ENCODE measurements around the gene PPFIBP2.

PPFIBP2 gene

GRCh38 chr11:7528514-7529049 is 14.8 kb downstream of the PPFIBP2 start:
- DNase-seq: no peak

- no peak for DNase-seq
Measured at GRCh38 chr11:7530013-7530640, 16.3 kb downstream of the PPFIBP2 start.

DNA sequence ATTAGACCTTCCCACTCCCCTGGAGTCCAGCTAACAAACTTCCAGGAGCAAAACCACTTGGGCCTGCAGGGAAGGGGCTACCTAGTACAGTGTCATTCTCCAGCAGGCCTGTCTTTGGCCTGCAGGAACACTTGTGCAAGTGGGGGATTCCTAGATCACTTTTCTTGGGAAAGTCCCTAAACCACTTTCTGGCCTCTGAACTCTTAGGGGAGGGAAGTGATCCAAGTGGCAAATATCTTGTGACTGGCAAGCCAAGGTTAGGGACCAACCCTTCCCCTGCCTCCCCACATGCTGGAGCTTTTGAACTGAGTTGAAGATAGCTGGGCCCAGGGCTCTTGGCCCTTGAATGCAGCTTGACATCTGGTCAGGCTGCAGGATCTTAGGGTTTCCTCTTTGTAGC is 17.2 kb downstream of the PPFIBP2 start:
- no peak for DNase-seq

DNA sequence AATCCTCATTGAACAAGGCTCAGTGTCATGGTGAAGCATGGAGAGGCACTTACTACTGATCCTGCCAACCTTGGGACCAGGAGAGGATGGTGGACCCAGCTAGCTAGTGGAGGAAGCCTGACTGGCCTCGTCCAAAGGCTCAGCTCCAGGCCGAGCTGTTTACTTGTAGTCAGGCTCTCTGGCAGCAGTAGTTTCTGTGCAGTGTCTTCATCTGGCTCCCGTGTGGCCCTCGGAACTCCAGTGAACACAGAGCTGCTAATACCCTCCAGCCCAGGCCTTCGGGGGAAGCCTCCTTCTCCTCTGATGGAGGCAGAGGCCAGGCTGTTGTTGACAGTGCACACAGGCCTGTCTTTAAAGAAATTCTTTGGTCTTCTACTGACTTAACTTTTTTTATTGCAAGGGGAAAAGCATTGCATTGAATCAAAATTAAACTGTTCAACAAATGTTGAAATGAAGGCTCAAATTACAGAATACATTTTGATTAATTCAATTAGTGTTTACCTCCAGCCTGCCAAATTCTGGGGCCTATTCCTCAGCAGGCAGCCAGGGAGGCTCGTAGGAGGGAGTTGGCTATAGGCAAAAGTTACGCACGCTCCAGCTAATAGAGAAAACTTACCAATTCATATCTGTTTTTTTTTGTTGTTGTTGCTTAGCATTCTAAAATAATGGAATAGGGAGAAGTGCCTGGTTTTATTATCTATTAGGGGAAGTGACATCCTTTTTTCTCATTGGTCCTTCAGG is 18.8 kb downstream of the PPFIBP2 start:
- no peak for DNase-seq

- DNase-seq: no peak
Measured at GRCh38 chr11:7533199-7534041, 19.6 kb downstream of the PPFIBP2 start.

DNA sequence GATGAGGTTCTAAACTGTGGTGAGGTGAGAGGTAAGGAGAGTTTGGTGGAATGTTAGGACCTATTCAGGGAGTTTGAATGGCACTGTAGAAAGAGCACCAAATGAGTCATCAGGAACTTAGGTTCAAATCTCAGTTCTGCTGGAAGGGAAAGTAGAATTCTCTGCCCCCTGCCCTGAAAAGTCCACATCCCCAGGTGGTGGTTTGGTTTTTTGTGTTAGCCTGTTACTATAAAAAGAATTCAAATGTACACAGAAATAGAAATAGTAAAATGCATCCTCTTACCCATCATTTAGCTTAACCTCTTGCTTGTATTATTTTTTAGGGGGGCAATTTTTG is 20.2 kb downstream of the PPFIBP2 start:
- DNase-seq: no peak

DNA sequence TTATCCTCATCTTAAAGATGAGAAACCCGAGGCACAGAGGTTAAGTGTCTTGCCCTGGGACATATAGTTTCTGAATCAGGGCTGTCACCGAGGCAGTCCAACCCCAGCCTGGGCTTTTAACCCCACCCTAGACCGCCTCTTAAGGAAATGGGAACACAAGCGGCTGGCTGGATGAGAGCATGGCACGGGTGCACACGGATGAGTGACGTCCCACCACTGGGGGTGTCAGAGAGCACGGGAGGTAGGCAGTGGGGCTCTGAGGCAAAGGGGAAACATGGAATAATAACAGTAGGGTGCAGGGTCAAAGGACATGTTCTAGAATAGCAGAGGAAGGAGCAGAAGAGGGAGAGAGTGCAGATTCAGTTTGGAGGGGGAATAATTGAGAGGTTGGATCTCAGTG is 22.3 kb downstream of the PPFIBP2 start:
- no peak for DNase-seq

DNA sequence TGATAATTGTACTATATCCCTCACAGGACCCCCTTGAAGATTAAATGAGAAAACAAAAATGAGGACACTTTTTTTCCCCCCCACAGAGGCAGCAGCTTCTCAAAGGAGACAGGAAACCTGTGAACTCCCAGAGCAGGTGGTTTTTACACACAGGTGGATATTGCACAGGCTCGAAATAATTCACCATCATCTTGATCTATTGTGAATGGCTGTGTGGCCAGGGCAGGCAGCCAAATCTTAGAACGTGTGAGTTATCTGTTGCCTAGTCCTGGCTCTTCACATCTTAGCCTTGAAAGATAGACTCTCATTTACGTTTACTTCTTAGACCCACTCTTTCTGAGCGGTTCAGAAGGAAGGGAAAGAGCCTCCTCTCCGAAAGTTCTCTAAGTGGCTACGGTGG is 23.5 kb downstream of the PPFIBP2 start:
- no peak for DNase-seq

DNA sequence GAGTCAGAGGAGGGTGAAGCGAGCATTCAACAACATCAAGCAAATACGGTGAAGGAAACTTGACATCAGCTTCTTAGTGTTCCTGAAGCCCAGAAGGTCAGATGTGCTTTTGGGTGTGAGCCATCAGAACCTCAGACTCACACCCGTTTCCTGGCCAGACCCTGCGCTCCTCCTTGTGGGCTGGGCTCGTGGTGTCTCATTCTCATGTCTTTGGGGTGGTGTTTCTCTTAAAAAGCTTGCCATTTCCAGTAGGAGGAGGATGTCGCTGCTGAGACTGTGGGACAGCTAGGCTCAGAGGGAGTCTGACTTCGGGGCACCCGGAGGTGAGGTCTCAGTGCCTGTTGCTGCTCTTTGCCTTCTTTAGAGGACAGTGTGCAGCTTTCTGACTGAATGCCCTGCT is 24.2 kb downstream of the PPFIBP2 start:
- no peak for DNase-seq

DNA sequence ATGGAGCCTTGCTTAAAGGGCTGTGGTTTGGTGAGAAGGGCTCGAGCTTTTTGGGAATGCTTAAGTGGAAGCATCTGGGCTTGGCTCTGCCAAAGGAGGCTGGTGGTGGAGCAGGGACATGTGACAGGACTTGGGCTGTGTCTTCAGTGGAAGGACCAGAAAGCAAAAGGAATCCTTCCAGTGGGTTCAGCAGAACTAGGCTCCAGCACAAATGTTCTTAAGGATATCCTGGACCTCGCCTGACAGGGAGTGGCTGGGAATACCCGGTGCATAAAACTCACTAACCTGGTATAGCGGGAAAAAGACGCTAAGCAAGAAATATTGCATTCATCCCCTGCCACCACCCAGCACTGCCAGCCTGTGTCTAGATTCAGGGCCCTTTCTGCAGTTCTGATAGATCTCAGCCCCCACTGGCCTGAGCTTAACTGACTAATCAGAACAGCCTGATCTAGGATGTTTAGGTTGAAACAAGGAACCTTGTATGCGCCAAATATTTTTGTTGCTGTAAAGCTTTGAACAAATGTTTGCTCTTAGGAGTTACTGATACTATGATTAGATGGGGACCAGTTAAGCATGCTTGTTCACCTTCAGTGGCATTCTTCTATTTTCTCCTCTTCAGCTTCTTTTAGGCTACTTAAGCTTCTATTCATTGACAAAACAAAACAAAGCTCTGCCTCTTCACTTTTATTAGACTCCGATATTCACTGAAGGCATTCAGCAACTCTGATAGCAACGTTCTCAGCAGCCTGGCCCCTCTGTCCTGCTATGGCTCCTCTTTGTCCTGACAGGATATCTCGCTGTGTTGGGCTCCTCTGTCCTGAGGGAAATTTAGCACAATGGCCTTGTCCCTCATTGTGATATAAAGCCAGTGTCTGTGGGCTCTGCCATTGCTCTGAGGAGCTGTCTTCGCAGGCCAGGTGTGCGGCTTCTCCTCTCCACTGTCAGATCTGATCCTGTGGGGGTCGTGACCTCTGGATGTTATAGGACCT is 25.0 kb downstream of the PPFIBP2 start:
- no peak for DNase-seq

DNA sequence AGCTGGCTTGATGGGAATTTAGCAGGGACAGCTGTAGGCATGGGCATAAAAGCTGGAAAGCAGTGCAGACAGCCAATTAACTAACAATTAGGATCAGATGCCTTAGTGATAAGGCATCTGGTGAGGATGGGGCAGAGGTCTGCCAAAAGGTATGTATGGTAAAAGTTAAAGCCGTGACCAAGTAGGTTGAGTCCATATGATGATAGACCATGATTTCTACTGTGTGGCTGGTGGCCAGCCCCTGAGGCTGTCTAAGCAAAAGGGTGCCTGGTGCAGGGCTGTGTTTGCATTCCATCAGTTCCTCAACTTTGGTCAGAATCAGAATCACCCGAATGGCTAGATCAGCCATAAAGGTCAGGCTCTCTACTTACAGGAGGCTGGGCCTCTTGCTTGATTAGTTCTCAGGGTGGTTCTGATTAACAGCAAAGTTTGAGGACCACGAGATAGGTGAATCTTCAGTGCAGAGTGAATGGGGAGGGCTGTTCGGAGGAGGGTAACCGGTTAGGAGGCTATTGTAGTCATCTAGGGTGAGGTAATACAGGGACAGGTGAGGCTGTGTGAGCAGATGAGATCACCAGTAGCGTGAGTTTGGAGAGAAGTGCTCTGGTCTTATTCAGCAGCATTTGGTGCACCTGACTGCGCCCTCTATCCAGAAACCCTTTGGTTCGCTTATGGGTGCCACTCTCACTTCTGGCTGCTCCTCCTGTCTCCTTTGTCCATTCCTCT is 27.2 kb downstream of the PPFIBP2 start:
- DNase-seq: no peak

DNA sequence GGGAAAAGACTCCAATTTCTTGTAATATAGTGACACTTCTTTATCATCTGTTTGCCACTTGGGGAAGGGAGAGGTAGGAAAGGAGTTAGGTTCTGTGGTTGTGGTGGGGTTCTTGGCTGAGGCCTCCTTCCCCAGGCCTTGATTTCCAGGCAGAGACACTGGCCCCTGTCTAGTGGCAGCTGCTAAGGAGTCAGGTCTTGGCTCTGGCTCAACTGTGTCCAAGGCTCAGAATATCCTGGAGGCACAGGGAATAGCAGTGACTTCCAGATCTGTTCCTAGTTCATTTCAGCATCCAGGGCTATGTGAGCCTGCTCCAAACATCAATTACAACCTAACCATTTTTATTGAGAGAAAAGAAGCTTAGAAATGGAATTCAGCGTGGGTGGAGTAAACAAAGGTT is 29.5 kb downstream of the PPFIBP2 start:
- no peak for DNase-seq

- no peak for DNase-seq
Measured at GRCh38 chr11:7544021-7544420, 30.2 kb downstream of the PPFIBP2 start.

DNA sequence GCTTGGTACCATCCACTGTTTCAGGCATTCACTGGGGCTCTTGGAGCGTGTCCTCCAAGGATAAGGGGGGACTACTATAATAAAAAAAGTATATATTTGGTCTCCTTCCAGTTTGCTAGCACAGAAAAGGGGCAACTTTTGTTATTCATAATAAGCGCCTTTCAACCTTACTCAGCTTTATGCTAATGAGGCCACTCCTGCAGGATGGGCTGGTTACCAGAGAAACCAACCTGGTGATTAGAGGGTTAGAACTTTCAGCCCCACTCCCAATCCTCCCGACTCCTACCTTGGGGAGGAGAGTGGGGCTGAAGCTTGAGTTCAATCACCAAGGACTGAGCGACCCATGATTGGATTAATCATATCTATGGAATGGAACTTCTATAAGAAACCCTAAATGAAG is 31.8 kb downstream of the PPFIBP2 start:
- no peak for DNase-seq

DNA sequence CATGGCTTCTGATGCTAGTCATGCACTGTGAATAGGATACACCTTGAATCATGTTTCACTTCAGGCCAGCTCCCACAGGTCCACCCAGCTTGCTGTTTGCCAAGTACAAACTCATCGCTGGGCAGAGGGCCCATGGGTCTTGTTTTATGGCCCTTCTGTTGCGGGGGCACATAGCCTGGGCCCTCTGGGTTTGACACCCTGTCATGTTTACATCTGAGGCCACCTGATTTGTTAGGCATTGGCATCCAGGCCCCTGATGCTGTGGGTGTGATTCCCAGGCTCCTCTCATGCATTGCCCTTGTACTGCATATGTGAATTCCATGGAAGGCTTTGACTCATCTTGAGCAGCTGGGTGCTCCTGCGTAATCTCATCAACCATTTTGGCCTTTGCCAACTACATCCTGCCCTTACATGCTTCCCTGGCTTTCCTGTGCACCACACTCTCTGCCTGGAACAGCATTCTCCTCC is 32.6 kb downstream of the PPFIBP2 start:
- no peak for DNase-seq

DNA sequence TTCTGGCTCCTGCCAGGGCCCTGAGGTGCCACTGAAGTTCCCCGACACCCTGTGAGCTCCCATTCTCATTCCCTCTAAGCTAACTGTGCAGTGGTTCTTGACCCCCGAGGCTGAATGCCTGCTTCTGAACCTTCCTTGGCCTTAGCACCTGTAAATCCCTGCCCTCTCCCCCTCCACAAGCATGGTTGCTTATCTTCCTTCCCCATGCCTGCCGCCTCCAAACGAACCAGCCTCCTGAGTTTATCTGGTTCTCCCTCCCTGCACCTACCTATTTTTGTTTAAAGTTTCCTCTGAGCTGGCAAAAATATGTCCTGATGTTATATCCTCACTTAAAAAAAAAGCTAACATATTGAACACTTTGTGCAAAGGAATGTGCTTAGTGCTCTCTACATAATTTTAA is 33.9 kb downstream of the PPFIBP2 start:
- DNase-seq: no peak

DNA sequence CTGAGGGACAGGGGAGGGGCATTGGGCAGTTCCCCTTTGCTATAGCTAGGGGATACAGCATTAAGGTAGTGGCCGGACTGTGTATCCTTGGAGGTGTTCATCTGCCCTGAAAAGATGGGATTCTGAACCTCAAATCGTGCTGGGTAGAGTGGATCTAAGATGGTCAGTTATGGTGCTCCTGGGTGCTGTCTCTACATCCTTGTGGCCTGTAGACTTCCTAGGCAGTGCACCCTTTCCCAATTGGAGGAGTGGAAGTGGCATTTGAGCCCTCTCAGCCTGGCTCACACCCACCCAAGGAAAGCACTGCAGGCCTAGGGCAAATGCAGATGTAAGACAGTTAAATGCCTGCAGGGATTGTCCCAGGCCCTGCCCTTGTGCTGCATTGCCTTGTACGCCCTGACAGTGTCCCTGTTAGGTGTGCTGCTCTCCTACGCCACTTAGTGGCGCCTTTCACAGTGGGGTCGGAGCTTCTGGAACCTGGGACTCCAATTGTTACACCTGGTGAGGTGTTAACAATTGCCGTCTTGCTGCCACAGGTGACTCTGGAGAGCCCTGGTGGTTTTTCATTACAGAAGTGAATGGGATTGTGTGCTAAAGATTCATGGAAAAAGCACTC is 35.0 kb downstream of the PPFIBP2 start:
- DNase-seq: no peak

- no peak for DNase-seq
Measured at GRCh38 chr11:7549681-7550080, 35.9 kb downstream of the PPFIBP2 start.

GRCh38 chr11:7551571-7551970 is 37.8 kb downstream of the PPFIBP2 start:
- DNase-seq: no peak

GRCh38 chr11:7552666-7553065 is 38.9 kb downstream of the PPFIBP2 start:
- no peak for DNase-seq

DNA sequence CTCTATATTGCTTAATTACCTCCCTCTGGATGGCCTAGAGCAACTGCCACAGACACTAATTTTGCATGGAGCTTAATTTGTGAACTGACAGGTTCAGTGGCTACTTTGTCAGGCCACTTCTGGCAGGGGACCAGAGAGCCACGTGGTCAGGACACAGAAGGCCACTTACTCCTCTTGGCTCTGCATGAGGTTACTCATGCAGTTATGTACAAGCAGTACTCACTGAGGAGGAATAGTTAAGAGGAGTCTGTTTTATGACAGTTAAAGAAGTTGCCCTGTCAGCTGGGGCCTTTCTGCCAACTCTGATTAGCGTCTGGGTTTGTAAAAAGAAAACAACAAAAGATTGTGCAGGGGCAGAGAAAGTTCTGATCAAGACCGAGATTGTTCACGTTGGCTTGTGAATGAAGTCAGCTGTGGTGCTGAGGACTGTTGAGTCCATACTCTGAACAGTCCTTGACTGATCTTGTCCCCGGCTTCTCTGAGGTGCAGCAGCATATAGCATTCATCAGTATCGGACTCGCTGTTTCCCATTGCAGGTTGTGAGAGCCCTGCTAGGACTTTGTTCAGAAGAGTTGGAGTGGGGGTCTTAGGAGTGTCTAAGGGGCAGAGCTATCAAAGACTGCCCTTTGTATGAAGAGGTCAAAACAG is 41.4 kb downstream of the PPFIBP2 start:
- no peak for DNase-seq
